Neural progenitor cell (in vitro differentiated cells): Measurements from ENCODE around the gene TSR3.

ENCODE experiments used
- EZH2 ChIP-seq: fragments of 200-600 bp; sonication (generic); IDR thresholded peaks from 2 replicates; pipeline ENCODE4 v1.6.1; 2017; ENCODE audit warnings: antibody characterized with exemption, mild to moderate bottlenecking, moderate library complexity
- EZH2phosphoT487 ChIP-seq: fragments of 200-600 bp; sonication (generic); IDR thresholded peaks from 2 replicates; pipeline ENCODE4 v1.6.1; 2017; ENCODE audit warnings: antibody characterized with exemption
- TF ChIP-seq, protein P1 (sequence below): fragments of 200-600 bp; sonication (generic); IDR thresholded peaks from 2 replicates; pipeline ENCODE4 v1.5.1; 2017; ENCODE audit warnings: antibody characterized with exemption, mild to moderate bottlenecking

DNA sequence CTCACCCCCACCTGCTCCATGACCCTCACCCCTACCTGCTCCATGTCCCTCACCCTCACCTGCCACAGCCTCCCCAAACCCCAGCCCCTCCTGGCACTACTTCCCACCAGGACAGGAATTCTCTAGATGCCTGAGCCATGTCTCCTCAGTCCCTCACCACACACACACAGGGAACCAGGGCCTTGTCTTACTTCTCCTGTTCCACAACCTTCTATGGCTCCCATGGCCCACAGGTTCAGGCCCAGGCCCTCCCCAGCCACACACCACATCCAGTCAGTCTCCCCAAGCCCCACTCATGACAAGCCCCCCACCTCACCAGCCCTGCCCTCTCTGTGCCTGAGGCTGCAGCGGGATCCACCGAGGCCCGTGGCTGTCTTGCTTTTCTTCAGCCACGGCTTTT is 45.3 kb downstream of the TSR3 start:
- no peak for TF ChIP-seq EZH2phosphoT487
- TF ChIP-seq, protein P1, sequence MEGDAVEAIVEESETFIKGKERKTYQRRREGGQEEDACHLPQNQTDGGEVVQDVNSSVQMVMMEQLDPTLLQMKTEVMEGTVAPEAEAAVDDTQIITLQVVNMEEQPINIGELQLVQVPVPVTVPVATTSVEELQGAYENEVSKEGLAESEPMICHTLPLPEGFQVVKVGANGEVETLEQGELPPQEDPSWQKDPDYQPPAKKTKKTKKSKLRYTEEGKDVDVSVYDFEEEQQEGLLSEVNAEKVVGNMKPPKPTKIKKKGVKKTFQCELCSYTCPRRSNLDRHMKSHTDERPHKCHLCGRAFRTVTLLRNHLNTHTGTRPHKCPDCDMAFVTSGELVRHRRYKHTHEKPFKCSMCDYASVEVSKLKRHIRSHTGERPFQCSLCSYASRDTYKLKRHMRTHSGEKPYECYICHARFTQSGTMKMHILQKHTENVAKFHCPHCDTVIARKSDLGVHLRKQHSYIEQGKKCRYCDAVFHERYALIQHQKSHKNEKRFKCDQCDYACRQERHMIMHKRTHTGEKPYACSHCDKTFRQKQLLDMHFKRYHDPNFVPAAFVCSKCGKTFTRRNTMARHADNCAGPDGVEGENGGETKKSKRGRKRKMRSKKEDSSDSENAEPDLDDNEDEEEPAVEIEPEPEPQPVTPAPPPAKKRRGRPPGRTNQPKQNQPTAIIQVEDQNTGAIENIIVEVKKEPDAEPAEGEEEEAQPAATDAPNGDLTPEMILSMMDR = no peak
- TF ChIP-seq EZH2 = no peak
